GM19328 (cell line): Measurements from ENCODE around the gene TTBK1.

Experiments used
- ATAC-seq: cut with Tn5 transposase; IDR thresholded peaks from one replicate; pipeline ENCODE4 v1.9.1; 2021; ENCODE audit warnings: mild to moderate bottlenecking, moderate library complexity; ENCODE audit not compliant: unreplicated experiment

TTBK1 gene

GRCh38 chr6:43269273-43270007, 26.2 kb downstream of the TTBK1 start:
- ATAC-seq = no peak

DNA sequence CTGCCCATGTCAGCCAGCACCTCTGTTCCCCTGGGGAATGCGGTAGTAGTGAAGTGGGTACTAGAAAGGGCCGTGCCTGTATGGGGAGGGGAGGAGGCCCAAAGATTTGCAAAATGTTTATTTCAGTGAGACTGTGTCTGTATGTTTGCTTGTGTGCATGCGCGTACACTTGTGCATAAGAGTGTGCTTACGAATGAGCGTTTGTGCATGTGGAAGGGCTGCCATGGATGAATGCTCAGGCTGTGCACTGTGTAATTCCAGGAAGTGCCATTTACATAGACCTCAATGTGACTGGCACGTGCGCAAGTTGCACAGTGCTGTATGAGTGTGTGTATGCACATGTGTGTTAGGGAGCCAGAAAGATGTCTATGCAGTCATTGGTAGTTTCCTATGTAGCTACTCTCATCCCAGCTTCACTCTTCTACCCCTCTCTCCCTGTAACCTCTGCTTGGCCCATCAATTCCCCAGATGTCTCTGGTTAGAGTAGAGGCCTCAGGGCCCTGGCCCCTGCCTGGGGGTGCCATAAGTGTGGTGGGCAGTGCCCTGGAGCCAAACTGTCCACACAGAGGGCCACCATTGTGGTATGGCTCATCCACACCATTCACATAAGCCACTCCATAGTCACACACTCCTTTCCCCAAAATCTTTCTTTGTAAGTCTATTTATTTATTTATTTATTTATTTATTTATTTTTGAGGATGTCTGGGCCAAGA, 28.0 kb downstream of the TTBK1 start:
- ATAC-seq = no peak

DNA sequence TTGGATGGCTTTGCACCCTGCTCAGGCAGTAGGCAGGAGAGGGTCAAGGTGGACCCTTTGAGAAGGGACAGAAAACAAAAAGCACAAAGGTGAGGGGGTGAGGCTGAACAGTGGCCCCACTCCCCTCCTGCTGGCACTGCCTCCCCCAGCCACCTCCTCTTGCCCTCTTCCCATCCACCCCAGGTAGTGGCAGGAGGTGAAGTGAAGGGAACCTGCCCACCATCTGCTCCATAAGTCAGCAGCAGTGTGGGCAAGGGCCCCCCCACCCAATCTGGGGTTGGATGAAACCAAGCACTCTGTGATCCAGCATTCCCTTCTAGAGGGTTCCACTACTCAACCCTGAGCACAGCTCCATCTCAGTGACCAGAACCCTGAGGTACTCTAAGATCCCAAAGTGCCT, 28.7 kb downstream of the TTBK1 start:
- ATAC-seq = no peak

GRCh38 chr6:43273707-43274106, 30.4 kb downstream of the TTBK1 start:
- ATAC-seq = no peak

DNA sequence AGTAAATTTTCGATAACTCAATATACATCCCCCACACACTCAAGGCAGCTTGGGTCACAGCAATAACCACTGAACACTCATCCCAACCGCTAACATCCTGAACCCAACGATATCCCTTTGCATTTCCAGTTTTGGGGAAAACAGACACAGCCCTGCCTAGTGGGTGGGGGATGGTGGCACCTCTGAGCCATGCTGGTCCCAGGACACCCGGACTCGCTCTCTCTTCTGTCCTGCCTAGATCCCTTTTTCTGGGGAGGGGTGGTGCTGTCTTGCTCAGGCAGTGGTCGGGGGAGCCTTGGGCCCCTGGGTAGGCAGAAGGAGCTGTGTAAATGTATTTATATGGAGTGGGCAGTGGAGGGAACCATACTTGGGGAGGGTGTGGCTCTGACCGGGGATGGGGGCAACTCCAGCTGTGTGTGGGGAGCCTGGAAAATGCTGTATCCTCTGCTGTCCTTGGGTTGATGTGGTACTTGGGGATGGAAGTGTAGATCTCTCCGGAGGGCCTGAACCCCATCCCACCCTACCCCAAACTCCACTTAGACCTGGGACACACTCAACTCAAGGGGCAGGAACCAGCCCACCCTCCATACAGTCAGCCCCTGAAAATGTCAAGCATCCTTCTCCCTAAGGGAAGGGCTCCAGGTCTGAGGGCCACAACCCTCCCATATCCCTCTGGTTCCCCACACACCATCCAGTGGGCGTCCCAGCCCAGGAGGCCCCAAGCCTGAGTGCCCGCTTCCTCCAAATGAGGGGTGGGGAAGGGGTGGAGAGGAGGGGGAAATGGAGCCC, 31.0 kb downstream of the TTBK1 start:
- no peak for ATAC-seq

- ATAC-seq = no peak
Measured at GRCh38 chr6:43274916-43275597, 31.8 kb downstream of the TTBK1 start.

DNA sequence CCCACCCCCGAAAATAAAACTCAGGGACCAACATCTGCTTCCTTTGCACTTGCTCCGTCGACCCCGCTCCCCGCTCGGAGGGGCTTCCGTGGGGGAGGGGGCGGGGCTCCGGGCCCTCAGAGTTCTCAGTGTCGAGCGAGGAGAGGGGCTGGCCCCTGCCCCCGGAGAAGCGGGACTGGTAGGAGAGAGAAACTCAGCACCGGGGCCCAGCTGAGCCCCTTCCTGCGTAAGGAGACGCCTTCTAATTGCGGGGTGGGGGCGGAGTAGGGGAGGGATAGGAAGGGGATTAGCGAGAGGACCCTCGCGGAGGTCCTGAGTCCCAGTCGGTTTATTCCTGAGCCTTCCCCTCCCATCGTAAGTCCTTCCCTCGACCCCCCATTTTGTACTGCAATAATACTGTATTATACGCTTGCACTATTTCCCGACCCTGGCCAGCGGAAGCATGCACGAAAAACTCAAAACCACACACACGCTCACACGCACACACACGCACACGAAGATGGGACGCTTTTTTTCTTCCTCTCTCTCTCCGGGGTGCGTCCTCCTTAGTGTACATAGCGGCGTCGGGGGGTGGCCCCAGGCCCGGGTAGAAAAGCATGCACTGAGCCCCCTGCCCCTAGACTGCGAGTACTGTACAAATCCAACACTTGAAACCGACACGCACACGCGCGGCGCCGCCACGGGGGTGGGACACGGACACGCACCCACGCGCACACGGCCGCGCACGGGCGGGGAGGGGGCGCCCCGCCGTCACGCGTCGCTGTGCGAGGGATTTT, 32.7 kb downstream of the TTBK1 start:
- no peak for ATAC-seq

GRCh38 chr6:43276577-43277305, 33.5 kb downstream of the TTBK1 start:
- ATAC-seq = no peak

DNA sequence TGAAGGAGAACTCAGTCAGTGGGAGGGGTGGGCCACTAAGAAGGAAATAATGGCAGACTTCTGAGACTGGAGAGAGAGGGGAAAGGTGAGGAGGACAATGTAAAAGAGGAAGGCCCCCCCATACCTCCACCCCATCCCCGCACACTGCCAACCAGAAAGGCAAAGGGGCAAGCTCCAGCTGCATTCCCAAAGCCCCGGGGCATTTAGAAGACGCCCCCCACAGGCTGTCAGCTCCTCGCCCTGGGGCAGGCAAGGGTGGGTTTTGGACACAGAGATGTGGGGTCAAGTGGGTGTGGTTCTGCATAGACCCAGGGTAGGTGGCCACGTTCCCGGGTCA, 34.0 kb downstream of the TTBK1 start:
- ATAC-seq = no peak

DNA sequence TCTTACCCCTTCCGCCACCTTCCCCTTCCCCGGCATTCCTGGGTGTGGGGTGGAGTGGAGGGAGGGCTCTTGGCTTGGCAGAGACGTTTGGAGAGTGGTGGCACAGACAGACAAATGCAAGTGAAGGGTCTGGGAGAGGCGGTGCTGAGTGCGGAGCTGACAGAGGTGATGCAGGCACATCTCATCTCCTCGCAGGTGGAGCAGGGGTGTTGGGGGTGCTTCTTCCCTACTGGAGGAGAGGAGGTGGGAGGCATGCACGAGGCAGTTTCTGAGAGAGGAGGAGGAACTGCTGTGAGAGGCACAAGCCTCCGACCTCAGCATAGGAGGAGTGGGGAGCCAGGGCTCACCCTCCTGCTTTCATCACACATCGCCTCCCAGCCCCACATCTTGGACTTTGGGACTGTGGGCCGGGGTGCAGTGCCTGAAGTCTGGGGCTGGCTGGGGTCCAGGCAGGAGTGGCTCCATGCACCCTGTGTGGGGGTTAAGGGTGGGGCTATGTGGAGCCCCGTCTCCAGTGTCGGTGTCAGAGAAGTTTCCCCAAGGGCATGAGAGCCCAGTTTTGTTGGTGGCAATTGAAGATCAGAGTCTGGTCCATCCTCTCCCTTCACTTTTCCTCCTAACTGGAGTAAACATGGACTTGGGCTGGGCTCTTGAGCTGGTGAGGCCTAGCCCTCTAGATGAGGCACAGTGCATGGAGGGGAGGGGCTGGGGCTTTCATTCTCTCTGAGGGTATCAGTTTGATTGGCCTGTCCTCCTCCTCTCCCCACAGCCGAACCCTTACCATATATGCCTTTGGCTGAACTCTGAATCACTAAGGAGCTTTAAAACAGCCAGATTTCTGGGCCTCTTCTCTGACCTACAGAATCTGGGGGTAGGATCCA, 34.6 kb downstream of the TTBK1 start:
- ATAC-seq = no peak

DNA sequence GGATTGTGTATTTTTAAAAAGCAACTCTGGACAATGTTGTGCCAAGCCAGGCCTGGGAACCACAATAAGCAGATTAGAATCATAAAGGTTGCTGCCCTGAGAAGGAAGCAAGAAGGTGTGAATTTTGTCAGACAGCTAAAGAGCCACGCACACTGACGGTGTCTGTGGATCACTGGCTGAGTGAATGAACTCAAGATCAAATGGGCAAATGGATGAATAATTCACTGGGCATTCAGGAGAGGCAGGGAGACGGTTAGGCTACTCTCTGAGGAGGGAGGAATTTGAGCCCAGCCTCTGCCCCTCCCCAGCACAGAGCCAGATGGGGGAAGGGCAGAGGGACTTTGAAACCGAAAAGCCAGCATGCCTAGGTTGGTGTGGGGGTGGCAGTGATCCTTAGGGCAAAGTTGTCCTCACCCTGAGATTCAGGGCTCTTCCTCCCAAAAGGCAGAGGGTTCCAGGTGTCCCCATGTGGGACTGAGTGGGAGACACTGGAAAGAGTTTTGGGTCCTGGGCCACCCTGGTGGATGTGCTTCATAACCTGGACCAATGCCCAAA, 35.3 kb downstream of the TTBK1 start:
- ATAC-seq = no peak

DNA sequence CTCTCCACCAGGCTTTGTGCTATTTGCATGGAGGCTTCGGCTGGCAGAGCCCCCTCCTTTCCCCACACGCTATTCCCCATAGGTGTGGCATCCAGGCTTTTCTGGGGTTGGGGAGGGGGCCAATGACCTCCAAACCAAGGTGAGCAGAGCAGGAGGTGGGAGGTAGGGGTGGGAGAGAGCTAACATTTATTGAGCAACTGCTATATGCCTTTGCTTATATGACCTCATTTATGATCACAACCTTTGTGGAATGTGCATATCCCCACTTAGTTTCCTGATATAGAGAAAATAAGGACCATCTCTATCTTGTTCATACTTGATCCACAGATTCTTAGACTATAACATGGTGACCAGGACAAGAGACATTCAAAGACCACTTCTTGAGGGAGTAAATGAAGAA, 37.0 kb downstream of the TTBK1 start:
- ATAC-seq = no peak

DNA sequence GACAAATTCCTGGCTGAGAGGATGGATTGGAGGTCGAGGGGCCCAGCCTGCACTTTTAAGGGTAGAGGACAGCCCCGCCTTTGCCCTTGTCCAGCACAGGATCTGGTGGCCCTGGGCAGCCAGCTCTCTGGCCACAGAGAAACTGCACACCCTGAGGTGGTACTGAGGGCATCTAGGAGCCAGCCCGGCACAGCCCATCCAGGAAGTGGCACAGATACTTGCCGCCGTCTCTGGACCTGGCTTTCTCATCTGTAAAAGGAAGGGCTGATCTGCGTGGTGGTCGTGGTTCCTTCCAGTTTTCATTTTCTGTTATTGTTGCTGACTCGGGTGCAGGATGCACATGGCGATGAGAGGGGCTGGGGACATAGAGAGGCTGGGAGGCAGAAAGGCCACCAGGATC, 38.8 kb downstream of the TTBK1 start:
- ATAC-seq = no peak

DNA sequence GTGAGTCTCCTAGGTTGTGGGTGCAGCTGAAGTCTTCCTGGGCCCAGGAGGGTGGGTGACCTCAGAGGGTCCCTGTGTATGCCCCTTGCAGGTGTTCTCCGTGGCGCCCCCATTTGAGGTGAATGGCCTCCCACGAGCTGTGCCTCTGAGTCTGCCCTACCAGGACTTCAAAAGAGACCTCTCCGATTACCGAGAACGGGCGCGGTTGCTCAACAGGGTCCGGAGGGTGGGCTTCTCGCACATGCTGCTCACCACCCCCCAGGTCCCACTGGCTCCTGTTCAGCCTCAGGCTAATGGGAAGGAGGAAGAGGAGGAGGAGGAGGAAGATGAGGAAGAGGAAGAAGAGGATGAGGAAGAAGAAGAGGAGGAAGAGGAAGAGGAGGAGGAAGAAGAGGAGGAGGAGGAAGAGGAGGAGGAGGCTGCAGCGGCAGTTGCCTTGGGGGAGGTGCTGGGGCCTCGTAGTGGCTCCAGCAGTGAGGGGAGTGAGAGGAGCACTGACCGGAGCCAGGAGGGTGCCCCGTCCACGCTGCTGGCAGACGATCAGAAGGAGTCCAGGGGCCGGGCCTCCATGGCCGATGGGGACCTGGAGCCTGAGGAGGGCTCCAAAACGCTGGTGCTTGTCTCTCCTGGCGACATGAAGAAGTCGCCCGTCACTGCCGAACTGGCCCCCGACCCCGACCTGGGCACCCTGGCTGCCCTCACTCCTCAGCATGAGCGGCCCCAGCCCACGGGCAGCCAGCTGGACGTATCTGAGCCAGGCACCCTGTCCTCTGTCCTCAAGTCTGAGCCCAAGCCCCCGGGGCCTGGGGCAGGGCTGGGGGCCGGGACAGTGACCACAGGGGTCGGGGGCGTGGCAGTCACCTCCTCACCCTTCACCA, 39.6 kb downstream of the TTBK1 start:
- no peak for ATAC-seq

GRCh38 chr6:43283514-43283901, 40.2 kb downstream of the TTBK1 start:
- no peak for ATAC-seq

- ATAC-seq = no peak
Measured at GRCh38 chr6:43283905-43284304, 40.6 kb downstream of the TTBK1 start.

- no peak for ATAC-seq
Measured at GRCh38 chr6:43284991-43285781, 41.9 kb downstream of the TTBK1 start.
